Lung microvascular endothelial cell (primary cell): ENCODE data around the gene FHDC1. TPM values are rescaled to one million over a fixed set of nuclear protein-coding genes. Genes with fewer than 3 reads are reported as not detected.

Experiments
- DNase-seq, 2 donors: peaks; one replicate each; pipeline versions ENCODE4 v3.0.0 to v3.0.0-alpha.2; 2010; ENCODE audit warnings: low read depth in 2 of 2
- total RNA-seq: library from RNA; depleted of rRNA; stranded (reverse); fragments of >200 nt; gene quantifications from 2 replicates; pipeline ENCODE4 v1.2.1, GENCODE V29; 2014

Gene FHDC1
- total RNA-seq, 1 donor from 2014 or later, result 0.60 TPM

DNA sequence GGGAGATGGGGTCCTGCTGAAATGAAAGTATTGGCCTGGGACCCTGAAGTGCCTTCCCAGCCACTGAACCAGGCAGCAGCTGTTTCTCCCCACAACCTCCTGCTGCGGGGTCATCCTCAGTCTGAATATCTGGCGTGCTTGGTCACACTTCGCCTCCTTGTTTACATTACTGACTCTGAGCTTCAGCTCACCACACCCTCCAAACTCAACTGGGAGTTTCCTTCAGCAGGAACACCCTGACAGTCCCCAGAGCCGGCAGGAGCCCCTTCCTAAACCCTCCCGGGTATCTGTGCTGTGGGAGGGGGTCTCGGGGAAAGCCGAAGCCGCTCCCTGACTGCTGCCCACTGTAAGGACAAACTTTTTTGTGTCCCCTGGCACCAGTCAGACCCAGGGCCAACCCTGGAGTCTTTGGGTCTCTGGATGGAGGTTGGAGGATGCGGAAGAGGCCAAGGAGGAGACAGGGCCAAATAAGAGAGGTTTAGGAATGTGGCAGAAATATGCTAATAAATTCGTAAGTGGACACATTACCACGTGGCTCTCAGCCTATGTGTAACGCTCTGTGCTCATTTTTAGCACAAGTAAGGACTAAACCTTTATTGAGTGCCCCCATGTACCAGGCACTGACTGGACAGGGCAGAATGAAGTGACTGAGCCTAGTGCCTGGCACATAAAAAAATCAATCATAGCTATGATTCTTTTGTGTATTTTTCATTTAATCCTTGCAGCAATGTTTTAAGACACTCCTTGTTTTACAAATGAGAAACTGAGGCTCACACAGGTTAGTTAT is 20.7 kb downstream of the FHDC1 start:
- peak in 1 of 2 donors; percentile 37 for DNase-seq

- DNase-seq, result peak; percentile 21 to 86
Measured at GRCh38 chr4:152957437-152958171, 21.5 kb downstream of the FHDC1 start.

DNA sequence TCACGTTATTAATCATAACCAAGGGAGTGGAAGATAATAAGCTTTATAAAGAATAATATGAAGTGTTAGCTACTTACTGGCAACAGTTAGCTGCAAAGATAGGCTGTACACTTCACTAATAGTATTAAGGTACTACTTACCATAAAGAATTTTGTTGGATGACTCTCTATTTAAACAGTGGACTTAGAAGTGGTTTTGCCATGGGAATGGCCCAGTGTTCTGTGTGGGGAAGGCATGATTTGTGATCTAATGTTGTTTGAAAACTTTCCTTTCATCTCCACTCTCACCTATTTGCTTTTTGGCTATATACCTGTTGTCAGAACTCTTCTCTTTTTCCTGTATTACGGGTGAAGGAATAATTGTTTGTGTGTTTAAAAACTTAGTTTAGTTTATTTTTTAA is 23.0 kb downstream of the FHDC1 start:
- DNase-seq, result no peak

- no peak for DNase-seq
Measured at GRCh38 chr4:152960082-152960481, 24.0 kb downstream of the FHDC1 start.

DNA sequence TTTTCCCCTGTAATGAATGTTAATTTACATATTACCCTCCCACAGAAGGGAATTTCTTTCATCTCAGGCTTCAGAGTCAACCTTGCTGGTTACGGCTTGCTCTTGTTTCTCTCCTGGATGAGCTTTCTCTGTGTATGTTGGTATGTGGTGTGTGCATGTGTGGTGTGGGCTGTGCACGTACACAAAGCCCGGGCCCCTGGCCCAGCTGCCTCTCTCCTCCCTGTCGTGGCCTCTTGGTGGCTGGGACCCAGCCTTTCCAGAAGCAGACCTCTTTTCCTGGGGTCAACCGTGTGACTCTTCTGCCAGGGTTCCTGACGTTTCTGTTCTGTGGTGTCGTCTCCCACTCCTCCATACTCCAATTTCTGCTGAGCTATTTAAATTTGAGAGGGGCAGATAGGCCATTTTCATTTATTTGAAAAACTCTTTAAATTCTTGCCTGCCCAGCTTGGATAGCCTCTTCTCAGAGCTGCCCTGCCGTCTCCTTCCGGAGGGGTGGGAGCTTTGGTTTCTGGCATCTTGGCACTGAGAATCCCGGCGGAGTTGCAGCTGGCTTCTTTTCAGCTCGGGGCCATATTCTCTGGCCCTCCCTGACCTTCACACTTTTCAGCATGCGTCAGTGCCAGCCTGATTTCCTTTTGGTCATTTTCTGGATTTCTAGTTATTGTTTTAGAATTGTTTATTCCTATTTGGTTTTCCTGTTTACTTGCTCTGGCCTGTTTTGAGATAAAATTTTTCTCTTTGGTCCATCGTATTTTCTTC is 25.1 kb downstream of the FHDC1 start:
- peak; percentile 50 to 51 for DNase-seq

- peak in 1 of 2 donors; percentile 29 for DNase-seq
Measured at GRCh38 chr4:152961773-152962115, 25.6 kb downstream of the FHDC1 start.

DNA sequence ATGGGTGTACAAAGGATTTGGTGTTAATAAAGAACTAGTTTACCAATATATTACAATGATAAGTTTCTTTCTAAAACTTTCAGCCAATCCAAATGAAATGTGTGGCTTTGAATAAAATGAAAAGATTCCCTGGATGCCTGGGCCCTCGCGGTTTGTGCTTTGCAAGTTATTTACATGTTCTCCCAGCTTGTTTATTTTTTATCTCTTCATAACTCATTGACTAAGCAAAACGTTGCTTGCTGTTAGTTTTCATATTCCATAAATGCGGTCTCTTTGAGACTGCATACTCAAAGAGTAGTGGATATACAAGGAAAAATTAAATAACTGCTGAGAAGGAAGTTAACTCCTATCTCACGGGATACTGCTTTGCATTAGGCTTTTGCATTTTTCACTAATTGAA is 26.0 kb downstream of the FHDC1 start:
- DNase-seq, result no peak

GRCh38 chr4:152964335-152964734 is 28.2 kb downstream of the FHDC1 start:
- DNase-seq, result no peak

DNA sequence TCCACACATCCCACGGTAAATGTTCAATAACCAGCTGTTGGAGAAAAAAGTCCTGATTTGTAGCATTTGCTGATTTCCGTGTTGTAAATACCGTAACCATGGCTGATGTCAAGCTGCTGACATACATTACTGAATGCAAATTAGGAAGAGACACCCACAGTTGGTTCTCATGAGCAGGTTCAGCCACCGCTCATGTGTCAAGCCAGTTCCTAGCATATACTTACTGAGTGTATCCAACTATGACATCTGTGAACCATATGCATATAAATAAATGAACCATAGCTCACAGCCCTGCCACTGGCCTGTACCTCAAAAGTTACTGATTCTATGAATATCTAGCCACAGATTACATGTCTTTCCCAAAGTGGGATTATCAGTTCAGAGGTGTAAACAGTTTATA is 29.5 kb downstream of the FHDC1 start:
- DNase-seq, result no peak

DNA sequence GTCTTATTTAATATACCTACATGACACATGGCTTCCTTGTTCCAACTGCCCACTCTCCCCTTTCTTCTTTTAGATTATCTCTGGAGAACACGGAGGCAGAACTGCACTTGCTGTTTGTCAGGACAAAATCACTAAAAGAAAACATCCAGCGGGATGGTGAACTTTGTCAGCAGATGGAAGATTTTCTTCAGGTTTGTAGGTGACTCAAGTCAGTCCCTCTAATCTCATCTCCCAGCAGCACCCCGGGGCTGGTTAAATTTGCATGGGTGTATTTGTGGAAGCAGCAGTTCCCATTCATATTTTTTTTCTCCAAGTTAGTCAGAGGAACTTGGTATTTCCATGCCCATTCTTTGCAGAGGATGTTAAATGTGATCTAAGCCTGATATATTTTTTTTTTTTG is 31.8 kb downstream of the FHDC1 start:
- no peak for DNase-seq

- DNase-seq, result no peak
Measured at GRCh38 chr4:152968806-152969394, 32.8 kb downstream of the FHDC1 start.

GRCh38 chr4:152970102-152970820 is 34.1 kb downstream of the FHDC1 start:
- peak; percentile 7 to 81 for DNase-seq

DNA sequence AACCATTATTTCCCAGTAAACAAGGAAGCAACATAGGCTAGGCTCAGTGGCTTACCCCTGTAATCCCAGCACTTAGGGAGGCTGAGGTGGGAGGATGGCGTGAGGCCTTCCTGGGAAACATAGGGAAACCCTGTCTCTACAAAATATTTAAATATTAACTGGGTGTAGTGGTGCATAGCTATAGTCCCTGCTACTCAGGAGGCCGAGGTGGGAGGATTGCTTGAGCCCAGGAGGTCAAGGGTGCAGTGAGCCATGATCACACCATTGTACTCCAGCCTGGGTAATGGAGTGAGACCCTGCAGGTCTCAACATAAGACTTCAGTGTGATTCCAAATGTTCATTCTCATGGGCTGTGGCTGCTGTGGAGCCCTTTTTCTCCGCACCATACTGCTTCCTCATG is 34.9 kb downstream of the FHDC1 start:
- no peak for DNase-seq

DNA sequence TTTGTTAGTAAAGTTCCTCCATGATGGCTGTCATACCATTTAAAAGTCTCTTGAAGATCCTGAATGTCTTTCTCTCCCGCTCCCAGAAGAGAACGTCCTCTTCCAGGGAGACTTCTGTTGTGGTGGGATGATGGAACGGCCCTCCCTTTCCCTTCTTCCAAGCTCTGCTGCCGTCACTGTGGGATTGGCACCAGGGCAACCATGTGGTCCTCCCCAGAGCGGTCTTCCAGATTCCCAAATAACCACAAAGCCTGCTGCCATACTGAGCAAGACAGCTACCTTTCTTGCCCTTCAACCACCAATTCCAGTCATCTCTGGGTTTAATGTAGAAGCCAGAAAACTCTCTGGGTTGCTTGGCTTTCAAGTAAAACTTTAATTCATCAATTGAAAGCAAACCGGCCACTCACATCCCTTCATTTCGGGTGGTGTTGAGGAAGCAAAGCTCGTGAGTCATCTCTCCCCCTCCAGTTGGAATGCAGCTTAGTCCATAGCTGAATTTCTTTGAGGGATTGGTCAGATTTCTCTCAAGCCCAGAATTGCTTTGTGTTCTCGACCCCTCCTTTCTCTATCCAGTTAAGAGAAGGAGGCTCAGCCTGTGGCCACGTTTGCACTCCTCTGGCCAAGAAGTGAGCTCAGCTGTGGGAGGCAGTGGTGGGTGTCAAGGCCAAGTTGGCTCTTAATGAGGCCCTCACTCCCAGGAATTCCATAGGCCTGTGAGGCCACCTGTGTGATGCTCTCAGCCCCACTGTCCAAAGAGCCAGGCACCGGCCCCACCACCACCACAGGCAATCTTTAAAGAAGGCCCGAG is 36.9 kb downstream of the FHDC1 start:
- DNase-seq, result peak in 1 of 2 donors; percentile 46

GRCh38 chr4:152973629-152974467 is 37.7 kb downstream of the FHDC1 start:
- DNase-seq, result peak in 1 of 2 donors; percentile 36

- DNase-seq, result no peak
Measured at GRCh38 chr4:152974468-152975379, 38.6 kb downstream of the FHDC1 start.

- DNase-seq, result no peak
Measured at GRCh38 chr4:152975380-152976211, 39.5 kb downstream of the FHDC1 start.
